ENCODE data around the gene KICS2. TPM values are rescaled to one million over a fixed set of nuclear protein-coding genes. Genes with fewer than 3 reads are reported as not detected.

The KICS2 gene
- total RNA-seq: 6.2 and 7.1 TPM in 2 replicates

GRCh38 chr12:64222009-64222765, at the start of gene KICS2:
KICS2 (minus strand) TSS chr12:64222296; CDS start chr12:64222237, 59 bp downstream.

Other genes starting within 250 kb of the KICS2 start
- under 0.01 and 0.15 TPM in 2 replicates for gene C12orf56, start 168.5 kb upstream of the KICS2 start, total RNA-seq
- gene XPOT, start 182.1 kb upstream of the KICS2 start, total RNA-seq: 67.6 and 83.9 TPM in 2 replicates
- gene TBK1, start 229.8 kb upstream of the KICS2 start, total RNA-seq: 32.5 and 44.7 TPM in 2 replicates

Measured in epithelial cell of umbilical artery (primary cell).